ENCODE data around the gene KRTAP9-8. TPM values are rescaled to one million over a fixed set of nuclear protein-coding genes. Genes with fewer than 3 reads are reported as not detected.

KRTAP9-8 gene, protein sequence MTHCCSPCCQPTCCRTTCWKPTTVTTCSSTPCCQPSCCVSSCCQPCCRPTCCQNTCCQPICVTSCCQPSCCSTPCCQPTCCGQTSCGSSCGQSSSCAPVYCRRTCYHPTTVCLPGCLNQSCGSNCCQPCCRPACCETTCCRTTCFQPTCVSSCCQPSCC
- total RNA-seq: not detected in 2 replicates

DNA sequence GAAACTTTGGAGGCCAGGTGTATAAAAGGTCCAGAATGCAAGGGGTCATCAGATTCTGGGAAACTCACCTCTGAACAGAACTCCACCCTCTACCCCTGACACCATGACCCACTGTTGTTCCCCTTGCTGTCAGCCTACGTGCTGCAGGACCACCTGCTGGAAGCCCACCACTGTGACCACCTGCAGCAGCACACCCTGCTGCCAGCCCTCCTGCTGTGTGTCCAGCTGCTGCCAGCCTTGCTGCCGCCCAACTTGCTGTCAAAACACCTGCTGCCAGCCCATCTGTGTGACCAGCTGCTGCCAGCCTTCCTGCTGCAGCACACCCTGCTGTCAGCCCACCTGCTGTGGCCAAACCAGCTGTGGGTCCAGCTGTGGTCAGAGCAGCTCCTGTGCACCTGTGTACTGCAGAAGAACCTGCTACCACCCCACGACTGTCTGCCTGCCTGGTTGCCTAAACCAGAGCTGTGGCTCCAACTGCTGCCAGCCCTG lies at the start of gene KRTAP9-8:
Gene KRTAP9-8 (plus strand): TSS at position 51 of the 489 bp plus-strand sequence. CDS start 53 bp downstream, at position 104.

DNA sequence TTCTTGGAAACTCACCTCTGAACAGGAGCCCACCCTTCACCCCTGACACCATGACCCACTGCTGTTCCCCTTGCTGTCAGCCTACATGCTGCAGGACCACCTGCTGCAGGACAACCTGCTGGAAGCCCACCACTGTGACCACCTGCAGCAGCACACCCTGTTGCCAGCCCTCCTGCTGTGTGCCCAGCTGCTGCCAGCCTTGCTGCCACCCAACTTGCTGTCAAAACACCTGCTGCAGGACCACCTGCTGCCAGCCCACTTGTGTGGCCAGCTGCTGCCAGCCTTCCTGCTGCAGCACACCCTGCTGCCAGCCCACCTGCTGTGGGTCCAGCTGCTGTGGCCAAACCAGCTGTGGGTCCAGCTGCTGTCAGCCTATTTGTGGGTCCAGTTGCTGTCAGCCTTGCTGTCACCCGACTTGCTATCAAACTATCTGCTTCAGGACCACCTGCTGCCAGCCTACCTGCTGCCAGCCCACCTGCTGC lies 47.9 kb upstream of the KRTAP9-8 start, which contains the start of gene KRTAP9-1:
Gene KRTAP9-1 (plus strand): TSS at position 51 of the 482 bp plus-strand sequence. CDS start 0 bp downstream, at position 51.

DNA sequence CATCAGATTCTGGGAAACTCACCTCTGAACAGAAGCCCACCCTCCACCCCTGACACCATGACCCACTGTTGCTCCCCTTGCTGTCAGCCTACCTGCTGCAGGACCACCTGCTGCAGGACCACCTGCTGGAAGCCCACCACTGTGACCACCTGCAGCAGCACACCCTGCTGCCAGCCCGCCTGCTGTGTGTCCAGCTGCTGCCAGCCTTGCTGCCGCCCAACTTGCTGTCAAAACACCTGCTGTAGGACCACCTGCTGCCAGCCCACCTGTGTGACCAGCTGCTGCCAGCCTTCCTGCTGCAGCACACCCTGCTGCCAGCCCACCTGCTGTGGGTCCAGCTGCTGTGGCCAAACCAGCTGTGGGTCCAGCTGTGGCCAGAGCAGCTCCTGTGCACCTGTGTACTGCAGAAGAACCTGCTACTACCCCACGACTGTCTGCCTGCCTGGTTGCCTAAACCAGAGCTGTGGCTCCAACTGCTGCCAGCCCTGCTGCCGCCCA lies 11.2 kb upstream of the KRTAP9-8 start, which contains the start of gene KRTAP9-2:
Gene KRTAP9-2 (plus strand): TSS at position 51 of the 498 bp plus-strand sequence. CDS start 7 bp downstream, at position 58.

DNA sequence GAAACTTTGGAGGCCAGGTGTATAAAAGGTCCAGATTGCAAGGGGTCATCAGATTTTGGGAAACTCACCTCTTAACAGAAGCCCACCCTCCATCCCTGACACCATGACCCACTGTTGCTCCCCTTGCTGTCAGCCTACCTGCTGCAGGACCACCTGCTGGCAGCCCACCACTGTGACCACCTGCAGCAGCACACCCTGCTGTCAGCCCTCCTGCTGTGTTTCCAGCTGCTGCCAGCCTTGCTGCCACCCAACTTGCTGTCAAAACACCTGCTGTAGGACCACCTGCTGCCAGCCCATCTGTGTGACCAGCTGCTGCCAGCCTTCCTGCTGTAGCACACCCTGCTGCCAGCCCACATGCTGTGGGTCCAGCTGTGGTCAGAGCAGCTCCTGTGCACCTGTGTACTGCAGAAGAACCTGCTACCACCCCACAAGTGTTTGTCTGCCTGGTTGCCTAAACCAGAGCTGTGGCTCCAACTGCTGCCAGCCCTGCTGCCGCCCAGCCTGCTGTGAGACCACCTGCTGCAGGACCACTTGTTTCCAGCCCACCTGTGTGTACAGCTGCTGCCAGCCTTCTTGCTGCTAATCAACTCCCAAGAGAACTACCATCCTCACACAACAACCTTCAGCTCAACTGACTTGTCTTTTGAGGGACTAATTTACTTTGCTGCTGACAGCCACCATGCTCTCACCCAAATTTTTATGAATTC lies 5.2 kb upstream of the KRTAP9-8 start, which contains the start of gene KRTAP9-3:
Gene KRTAP9-3 (plus strand): TSS at position 51 of the 707 bp plus-strand sequence. CDS start 53 bp downstream, at position 104.

DNA sequence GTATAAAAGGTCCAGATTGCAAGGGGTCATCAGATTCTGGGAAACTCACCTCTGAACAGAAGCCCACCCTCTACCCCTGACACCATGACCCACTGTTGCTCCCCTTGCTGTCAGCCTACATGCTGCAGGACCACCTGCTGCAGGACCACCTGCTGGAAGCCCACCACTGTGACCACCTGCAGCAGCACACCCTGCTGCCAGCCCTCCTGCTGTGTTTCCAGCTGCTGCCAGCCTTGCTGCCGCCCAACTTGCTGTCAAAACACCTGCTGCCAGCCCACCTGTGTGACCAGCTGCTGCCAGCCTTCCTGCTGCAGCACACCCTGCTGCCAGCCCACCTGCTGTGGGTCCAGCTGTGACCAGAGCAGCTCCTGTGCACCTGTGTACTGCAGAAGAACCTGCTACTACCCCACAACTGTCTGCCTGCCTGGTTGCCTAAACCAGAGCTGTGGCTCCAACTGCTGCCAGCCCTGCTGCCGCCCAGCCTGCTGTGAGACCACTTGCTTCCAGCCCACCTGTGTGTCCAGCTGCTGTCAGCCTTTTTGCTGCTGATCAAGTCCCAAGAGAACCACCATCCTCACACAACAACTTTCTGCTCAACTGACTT lies 11.9 kb downstream of the KRTAP9-8 start, which contains the start of gene KRTAP9-4:
Gene KRTAP9-4 (plus strand): TSS at position 51 of the 604 bp plus-strand sequence. CDS start 34 bp downstream, at position 85.

DNA sequence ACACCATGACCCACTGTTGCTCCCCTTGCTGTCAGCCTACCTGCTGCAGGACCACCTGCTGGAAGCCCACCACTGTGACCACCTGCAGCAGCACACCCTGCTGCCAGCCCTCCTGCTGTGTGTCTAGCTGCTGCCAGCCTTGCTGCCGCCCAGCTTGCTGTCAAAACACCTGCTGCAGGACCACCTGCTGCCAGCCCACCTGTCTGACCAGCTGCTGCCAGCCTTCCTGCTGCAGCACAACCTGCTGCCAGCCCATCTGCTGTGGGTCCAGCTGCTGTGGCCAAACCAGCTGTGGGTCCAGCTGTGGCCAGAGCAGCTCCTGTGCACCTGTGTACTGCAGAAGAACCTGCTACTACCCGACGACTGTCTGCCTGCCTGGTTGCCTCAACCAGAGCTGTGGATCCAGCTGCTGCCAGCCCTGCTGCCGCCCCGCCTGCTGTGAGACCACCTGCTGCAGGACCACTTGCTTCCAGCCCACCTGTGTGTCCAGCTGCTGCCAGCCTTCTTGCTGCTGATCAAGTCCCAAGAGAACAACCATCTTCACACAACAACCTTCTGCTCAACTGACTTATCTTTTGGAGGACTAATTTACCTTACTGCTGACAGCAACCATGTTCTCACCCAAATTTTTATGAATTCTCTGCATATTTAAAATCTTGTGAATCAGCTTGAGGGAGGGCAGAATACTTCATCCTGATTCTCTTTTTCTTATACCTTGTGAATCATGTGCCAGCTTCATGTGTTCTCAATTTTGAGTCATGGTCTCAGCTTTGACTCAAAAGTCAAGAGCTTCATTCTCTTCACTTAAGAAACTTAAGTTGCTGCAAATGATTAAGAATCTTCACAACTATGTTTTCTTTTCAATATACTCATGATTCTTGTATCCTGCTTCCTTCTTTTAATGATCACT lies 17.8 kb downstream of the KRTAP9-8 start, which contains the start of gene KRTAP9-9:
Gene KRTAP9-9 (plus strand): TSS at position 4 of the 910 bp plus-strand sequence.

DNA sequence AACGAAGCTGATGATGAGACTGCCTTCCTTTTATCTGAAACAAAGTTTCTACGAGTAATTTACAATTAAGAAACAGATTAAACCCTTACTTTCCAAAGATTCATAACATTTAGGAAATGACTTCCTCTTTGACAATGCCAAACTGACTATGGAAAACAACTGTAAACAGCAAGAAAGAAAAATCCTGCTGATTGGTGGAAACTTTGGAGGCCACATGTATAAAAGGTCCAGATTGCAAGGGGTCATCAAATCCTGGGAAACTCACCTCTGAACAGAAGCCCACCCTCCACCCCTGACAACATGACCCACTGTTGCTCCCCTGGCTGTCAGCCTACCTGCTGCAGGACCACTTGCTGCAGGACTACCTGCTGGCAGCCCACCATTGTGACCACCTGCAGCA lies 27.3 kb downstream of the KRTAP9-8 start, which contains the start of gene KRTAP9-6:
Gene KRTAP9-6 (plus strand): TSS at position 301 of the 400 bp plus-strand sequence. CDS start 0 bp downstream, at position 301.

DNA sequence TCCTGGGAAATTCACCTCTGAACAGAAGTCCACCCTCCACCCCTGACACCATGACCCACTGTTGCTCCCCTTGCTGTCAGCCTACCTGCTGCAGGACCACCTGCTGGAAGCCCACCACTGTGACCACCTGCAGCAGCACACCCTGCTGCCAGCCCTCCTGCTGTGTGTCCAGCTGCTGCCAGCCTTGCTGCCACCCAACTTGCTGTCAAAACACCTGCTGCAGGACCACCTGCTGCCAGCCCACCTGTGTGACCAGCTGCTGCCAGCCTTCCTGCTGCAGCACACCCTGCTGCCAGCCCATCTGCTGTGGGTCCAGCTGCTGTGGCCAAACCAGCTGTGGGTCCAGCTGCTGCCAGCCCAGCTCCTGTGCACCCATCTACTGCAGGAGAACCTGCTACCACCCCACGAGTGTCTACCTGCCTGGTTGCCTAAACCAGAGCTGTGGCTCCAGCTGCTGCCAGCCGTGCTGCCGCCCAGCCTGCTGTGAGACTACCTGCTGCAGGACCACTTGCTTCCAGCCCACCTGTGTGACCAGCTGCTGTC lies 37.9 kb downstream of the KRTAP9-8 start, which contains the start of gene KRTAP9-7:
Gene KRTAP9-7 (plus strand): TSS at position 51 of the 543 bp plus-strand sequence. CDS start 0 bp downstream, at position 51.

Small RNA genes lying within 50 kb of the gene (small RNA-seq; reads per million reads assigned to genes)
- gene KRTAP9-10P: not detected

Other genes starting within 250 kb of the KRTAP9-8 start
- not detected in 2 replicates for gene KRTAP3-3, start 243.8 kb upstream of the KRTAP9-8 start, total RNA-seq
- not detected in 2 replicates for gene KRTAP3-2, start 238.1 kb upstream of the KRTAP9-8 start, total RNA-seq
- gene KRTAP3-1, start 228.9 kb upstream of the KRTAP9-8 start, total RNA-seq: not detected in 2 replicates
- 1.5 and 6.0 TPM in 2 replicates for gene KRTAP1-5, start 210.8 kb upstream of the KRTAP9-8 start, total RNA-seq
- gene KRTAP1-4, start 207.8 kb upstream of the KRTAP9-8 start, total RNA-seq: not detected in 2 replicates
- gene KRTAP1-3, start 203.1 kb upstream of the KRTAP9-8 start, total RNA-seq: not detected in 2 replicates
- not detected in 2 replicates for gene KRTAP1-1, start 196.5 kb upstream of the KRTAP9-8 start, total RNA-seq
- not detected in 2 replicates for gene KRTAP2-1, start 190.7 kb upstream of the KRTAP9-8 start, total RNA-seq
- not detected in 2 replicates for gene KRTAP2-2, start 182.8 kb upstream of the KRTAP9-8 start, total RNA-seq
- not detected in 2 replicates for gene KRTAP2-3, start 177.9 kb upstream of the KRTAP9-8 start, total RNA-seq
- gene KRTAP2-4, start 172.1 kb upstream of the KRTAP9-8 start, total RNA-seq: not detected in 2 replicates
- not detected in 2 replicates for gene KRTAP4-7, start 153.8 kb upstream of the KRTAP9-8 start, total RNA-seq
- not detected in 2 replicates for gene KRTAP4-8, start 139.9 kb upstream of the KRTAP9-8 start, total RNA-seq
- gene KRTAP4-16, start 135.8 kb upstream of the KRTAP9-8 start, total RNA-seq: not detected in 2 replicates
- not detected in 2 replicates for gene KRTAP4-9, start 132.6 kb upstream of the KRTAP9-8 start, total RNA-seq
- not detected in 2 replicates for gene KRTAP4-11, start 119.6 kb upstream of the KRTAP9-8 start, total RNA-seq
- gene KRTAP4-12, start 113.8 kb upstream of the KRTAP9-8 start, total RNA-seq: not detected in 2 replicates
- not detected in 2 replicates for gene KRTAP4-6, start 97.5 kb upstream of the KRTAP9-8 start, total RNA-seq
- not detected in 2 replicates for gene KRTAP4-5, start 88.2 kb upstream of the KRTAP9-8 start, total RNA-seq
- not detected in 2 replicates for gene KRTAP4-4, start 77.3 kb upstream of the KRTAP9-8 start, total RNA-seq
- gene KRTAP4-3, start 69.8 kb upstream of the KRTAP9-8 start, total RNA-seq: not detected in 2 replicates
- not detected in 2 replicates for gene KRTAP4-2, start 59.8 kb upstream of the KRTAP9-8 start, total RNA-seq
- gene KRTAP4-1, start 53.1 kb upstream of the KRTAP9-8 start, total RNA-seq: not detected in 2 replicates
- gene KRTAP9-1, start 48.1 kb upstream of the KRTAP9-8 start, total RNA-seq: not detected in 2 replicates
- not detected in 2 replicates for gene KRTAP9-2, start 11.4 kb upstream of the KRTAP9-8 start, total RNA-seq
- not detected in 2 replicates for gene KRTAP9-3, start 5.5 kb upstream of the KRTAP9-8 start, total RNA-seq
- gene KRTAP9-4, start 11.7 kb downstream of the KRTAP9-8 start, total RNA-seq: not detected in 2 replicates
- gene KRTAP9-9, start 17.4 kb downstream of the KRTAP9-8 start, total RNA-seq: not detected in 2 replicates
- not detected in 2 replicates for gene KRTAP9-6, start 27.4 kb downstream of the KRTAP9-8 start, total RNA-seq
- not detected in 2 replicates for gene KRTAP9-7, start 37.7 kb downstream of the KRTAP9-8 start, total RNA-seq
- gene KRTAP29-1, start 64.9 kb downstream of the KRTAP9-8 start, total RNA-seq: not detected in 2 replicates
- not detected in 2 replicates for gene KRTAP16-1, start 71.3 kb downstream of the KRTAP9-8 start, total RNA-seq
- not detected in 2 replicates for gene KRTAP17-1, start 77.7 kb downstream of the KRTAP9-8 start, total RNA-seq
- not detected in 2 replicates for gene KRT33A, start 112.8 kb downstream of the KRTAP9-8 start, total RNA-seq
- not detected in 2 replicates for gene KRT33B, start 131.8 kb downstream of the KRTAP9-8 start, total RNA-seq
- 0.16 TPM in 1 of 2 replicates, not detected in the other for gene KRT34, start 144.3 kb downstream of the KRTAP9-8 start, total RNA-seq
- gene KRT31, start 159.6 kb downstream of the KRTAP9-8 start, total RNA-seq: not detected in 2 replicates
- gene KRT37, start 186.6 kb downstream of the KRTAP9-8 start, total RNA-seq: not detected in 2 replicates
- gene KRT38, start 203.0 kb downstream of the KRTAP9-8 start, total RNA-seq: not detected in 2 replicates
- not detected in 2 replicates for gene KRT32, start 229.4 kb downstream of the KRTAP9-8 start, total RNA-seq
- not detected in 2 replicates for gene KRT35, start 243.2 kb downstream of the KRTAP9-8 start, total RNA-seq

Measured in hair follicle dermal papilla cell (primary cell).